ENCODE results near the gene EIF2B2. TPM values are rescaled to one million over a fixed set of nuclear protein-coding genes. Genes with fewer than 3 reads are reported as not detected.

EIF2B2 gene
- total and polyA plus RNA-seq, 4 donors, result 23.2 to 56.8 (median 47.1) TPM

DNA sequence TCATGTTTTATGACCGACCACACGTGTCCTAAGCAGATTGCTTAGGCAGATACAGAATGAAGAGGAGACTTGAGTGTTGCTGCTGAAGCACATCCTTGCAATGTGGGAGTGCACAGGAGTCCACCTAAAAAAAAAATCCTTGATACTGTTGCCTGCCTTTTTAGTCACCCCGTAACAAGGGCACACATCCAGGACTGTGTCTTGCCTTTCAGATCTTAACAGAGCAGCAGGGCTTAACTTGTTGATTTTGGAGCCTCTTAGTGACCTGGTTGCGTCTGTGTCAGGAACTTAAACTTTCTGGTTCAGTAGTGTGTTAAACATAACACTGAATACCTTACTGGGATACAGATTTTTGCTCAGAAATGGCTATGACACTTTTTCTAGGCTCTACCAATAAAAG is 6.5 kb downstream of the EIF2B2 start:
- no peaks in the 10 kb centered on the region for H3K27me3 ChIP-seq (ENCODE audit: control insufficient read depth, insufficient read depth, low read length)
- 83% methylated on average over 2 of the region's 4 CpGs for WGBS (ENCODE audit: insufficient coverage)
- peaks cover 4% of the 10 kb centered on the region for H3K4me1 ChIP-seq (ENCODE audit: control insufficient read depth, insufficient read depth, low read length)
- H3K27ac ChIP-seq (ENCODE audit: low read depth, low read length), result no peak overlapping the region
- H3K36me3 ChIP-seq (ENCODE audit: control insufficient read depth, insufficient read depth, low read length), result peaks cover 27% of the 10 kb centered on the region
- no peak for DNase-seq (ENCODE audit: low read depth in 4 of 6, low spot score in 6 of 6)
- no peaks in the 10 kb centered on the region for H3K9me3 ChIP-seq (ENCODE audit: control insufficient read depth, insufficient read depth, low read length)
- no peak overlapping the region for H3K4me3 ChIP-seq (ENCODE audit: low read depth, low read length)

DNA sequence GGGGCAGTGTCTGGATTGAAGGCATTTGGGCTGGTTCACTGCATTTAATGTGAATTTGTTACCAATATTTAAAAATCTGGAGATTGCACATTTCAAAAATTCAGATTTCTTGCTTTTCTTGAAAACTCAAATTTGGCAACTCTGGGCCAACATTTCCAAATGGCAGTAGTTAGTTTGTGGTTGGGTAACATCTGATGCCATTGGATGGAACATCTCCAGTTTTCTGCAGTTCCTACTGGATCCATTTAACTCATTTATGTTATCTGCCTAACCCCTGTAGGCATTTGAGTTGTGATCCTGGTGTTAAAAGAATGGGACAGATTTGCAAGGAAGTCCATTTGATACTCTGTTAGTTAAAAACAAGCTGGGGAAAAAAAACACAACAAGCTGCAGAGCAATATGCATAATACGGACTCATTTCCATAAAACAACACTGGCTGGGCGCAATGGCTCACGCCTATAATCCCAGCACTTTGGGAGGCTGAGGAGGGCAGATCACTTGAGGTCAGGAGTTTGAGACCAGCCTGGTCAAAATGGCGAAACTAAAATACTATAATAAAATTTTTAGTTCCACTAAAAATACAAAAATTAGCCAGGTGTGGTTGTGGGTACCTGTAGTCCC is 7.9 kb downstream of the EIF2B2 start:
- no peak overlapping the region for H3K4me3 ChIP-seq (ENCODE audit: low read depth, low read length)
- peaks cover 4% of the 10 kb centered on the region for H3K4me1 ChIP-seq (ENCODE audit: control insufficient read depth, insufficient read depth, low read length)
- WGBS (ENCODE audit: insufficient coverage), result no CpG with 5 or more reads among the region's 4 CpGs
- H3K27ac ChIP-seq (ENCODE audit: low read depth, low read length), result no peak overlapping the region
- no peaks in the 10 kb centered on the region for H3K9me3 ChIP-seq (ENCODE audit: control insufficient read depth, insufficient read depth, low read length)
- H3K27me3 ChIP-seq (ENCODE audit: control insufficient read depth, insufficient read depth, low read length), result no peaks in the 10 kb centered on the region
- DNase-seq (ENCODE audit: low read depth in 4 of 6, low spot score in 6 of 6), result no peak
- H3K36me3 ChIP-seq (ENCODE audit: control insufficient read depth, insufficient read depth, low read length), result peaks cover 24% of the 10 kb centered on the region

DNA sequence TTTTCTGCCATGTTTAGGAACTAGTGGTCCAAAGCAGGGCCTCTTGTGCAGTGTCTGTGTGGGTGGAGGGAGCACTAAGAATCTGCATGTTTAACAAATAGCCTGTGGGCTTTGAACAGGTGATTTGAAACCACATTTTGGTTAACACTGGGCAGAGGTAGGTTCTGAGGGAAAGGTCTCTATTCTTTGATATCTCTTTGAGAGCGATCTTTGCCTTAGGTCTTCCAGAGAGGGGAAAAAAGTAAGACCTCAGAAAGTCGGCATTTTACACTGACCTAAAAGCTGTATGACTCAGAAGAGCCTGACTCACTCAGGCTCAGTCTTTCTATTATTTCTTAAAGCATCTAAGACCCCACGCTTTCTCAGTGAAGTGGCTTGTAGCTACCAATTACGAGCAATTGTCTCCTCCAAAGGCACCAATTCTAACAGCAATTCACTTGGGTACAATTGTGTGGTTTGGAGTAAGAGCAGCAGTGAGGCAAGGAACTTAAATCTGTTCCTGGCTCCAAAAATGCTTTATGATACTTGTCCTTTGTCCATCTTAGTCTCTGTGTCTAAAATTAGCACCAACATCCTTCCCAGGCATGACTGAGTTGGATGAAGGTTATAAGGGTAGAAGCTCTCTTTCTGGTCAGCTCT is 8.8 kb downstream of the EIF2B2 start:
- H3K36me3 ChIP-seq (ENCODE audit: control insufficient read depth, insufficient read depth, low read length), result peaks cover 25% of the 10 kb centered on the region
- no peak for DNase-seq (ENCODE audit: low read depth in 4 of 6, low spot score in 6 of 6)
- no CpG with 5 or more reads among the region's 4 CpGs for WGBS (ENCODE audit: insufficient coverage)
- H3K27ac ChIP-seq (ENCODE audit: low read depth, low read length), result no peak overlapping the region
- H3K27me3 ChIP-seq (ENCODE audit: control insufficient read depth, insufficient read depth, low read length), result no peaks in the 10 kb centered on the region
- H3K4me3 ChIP-seq (ENCODE audit: low read depth, low read length), result no peak overlapping the region
- no peaks in the 10 kb centered on the region for H3K9me3 ChIP-seq (ENCODE audit: control insufficient read depth, insufficient read depth, low read length)
- H3K4me1 ChIP-seq (ENCODE audit: control insufficient read depth, insufficient read depth, low read length), result peaks cover 4% of the 10 kb centered on the region

DNA sequence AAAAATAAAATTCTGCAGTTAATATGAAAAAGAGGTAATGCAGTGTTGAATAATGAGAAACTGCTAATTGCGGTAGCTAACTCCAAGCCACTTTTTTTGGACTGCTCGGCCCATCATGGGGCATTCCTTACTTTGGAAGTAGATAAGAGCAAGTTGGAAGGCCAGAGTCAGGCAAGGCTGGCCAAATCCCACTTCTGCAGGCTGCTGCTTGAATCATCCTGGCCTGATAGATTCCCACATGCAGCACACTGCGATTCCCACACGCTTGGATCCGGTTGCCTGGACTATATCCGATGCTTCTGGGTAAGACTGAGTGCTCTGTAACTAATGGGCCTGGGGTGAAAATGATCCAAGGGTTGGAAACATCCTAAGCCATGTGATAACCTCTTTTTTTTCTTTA is 10.6 kb downstream of the EIF2B2 start:
- H3K4me1 ChIP-seq (ENCODE audit: control insufficient read depth, insufficient read depth, low read length), result peaks cover 4% of the 10 kb centered on the region
- no peak overlapping the region for H3K27ac ChIP-seq (ENCODE audit: low read depth, low read length)
- no peak for DNase-seq (ENCODE audit: low read depth in 4 of 6, low spot score in 6 of 6)
- peaks cover 29% of the 10 kb centered on the region for H3K36me3 ChIP-seq (ENCODE audit: control insufficient read depth, insufficient read depth, low read length)
- H3K9me3 ChIP-seq (ENCODE audit: control insufficient read depth, insufficient read depth, low read length), result no peaks in the 10 kb centered on the region
- H3K27me3 ChIP-seq (ENCODE audit: control insufficient read depth, insufficient read depth, low read length), result no peaks in the 10 kb centered on the region
- H3K4me3 ChIP-seq (ENCODE audit: low read depth, low read length), result no peak overlapping the region
- 88% methylated on average over 5 of the region's 6 CpGs for WGBS (ENCODE audit: insufficient coverage)

DNA sequence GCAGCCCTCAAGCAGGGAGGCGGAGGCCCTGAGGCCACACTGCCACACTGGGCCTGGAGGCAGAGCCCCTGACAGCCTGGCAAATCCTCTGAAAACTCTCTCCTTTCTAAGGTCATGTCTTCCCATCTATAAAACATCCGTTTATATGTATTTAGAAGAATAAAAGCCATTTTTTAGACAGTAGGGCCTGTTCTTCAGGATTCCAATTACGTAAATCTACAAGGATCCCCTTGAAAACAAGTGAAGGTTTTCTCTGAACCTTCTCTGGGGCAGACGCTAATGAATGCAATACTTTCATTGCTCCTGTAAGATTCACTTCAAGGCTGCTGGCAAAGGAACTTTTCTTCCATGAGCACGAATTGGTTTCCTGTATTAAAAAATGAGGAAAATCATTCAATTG is 12.8 kb downstream of the EIF2B2 start:
- Histone ChIP-seq H3K27ac (ENCODE audit: low read depth, low read length) (no peak overlapping the region), H3K9me3 (ENCODE audit: control insufficient read depth, insufficient read depth, low read length) (no peaks in the 10 kb centered on the region), H3K36me3 (ENCODE audit: control insufficient read depth, insufficient read depth, low read length) (peaks cover 25% of the 10 kb centered on the region), H3K27me3 (ENCODE audit: control insufficient read depth, insufficient read depth, low read length) (no peaks in the 10 kb centered on the region), H3K4me3 (ENCODE audit: low read depth, low read length) (no peak overlapping the region), H3K4me1 (ENCODE audit: control insufficient read depth, insufficient read depth, low read length) (peaks cover 4% of the 10 kb centered on the region)
- peak in 1 of 6 donors; percentile 4 for DNase-seq (ENCODE audit: low read depth in 4 of 6, low spot score in 6 of 6)
- WGBS (ENCODE audit: insufficient coverage), result 100% methylated on average over 1 of the region's 5 CpGs

DNA sequence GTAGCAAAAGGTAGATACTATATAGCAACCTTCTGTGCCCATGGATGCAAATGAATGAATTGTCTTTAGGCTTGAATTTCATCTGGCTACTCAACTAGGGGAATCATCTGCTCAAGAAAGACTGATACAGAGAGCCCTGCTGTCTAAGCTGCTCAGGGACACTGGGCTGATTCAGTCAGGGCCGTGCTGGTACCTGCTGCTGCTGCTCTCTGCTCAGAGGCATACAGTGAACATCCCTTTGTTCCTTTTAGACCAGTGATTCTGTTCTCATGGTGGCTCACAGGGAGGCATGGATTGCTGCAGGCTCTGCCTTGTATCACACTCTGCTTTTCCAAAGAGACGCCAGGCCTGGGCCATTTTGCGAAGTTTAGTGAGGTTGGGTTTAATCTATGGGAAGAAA is 14.1 kb downstream of the EIF2B2 start:
- Histone ChIP-seq H3K9me3 (ENCODE audit: control insufficient read depth, insufficient read depth, low read length) (no peaks in the 10 kb centered on the region), H3K27me3 (ENCODE audit: control insufficient read depth, insufficient read depth, low read length) (no peaks in the 10 kb centered on the region), H3K36me3 (ENCODE audit: control insufficient read depth, insufficient read depth, low read length) (peaks cover 25% of the 10 kb centered on the region), H3K4me1 (ENCODE audit: control insufficient read depth, insufficient read depth, low read length) (peaks cover 4% of the 10 kb centered on the region), H3K4me3 (ENCODE audit: low read depth, low read length) (no peak overlapping the region), H3K27ac (ENCODE audit: low read depth, low read length) (no peak overlapping the region)
- WGBS (ENCODE audit: insufficient coverage), result 67% methylated on average over 2 of the region's 3 CpGs
- DNase-seq (ENCODE audit: low read depth in 4 of 6, low spot score in 6 of 6), result peak in 4 of 6 donors; percentile 15 to 65 (median 40)

DNA sequence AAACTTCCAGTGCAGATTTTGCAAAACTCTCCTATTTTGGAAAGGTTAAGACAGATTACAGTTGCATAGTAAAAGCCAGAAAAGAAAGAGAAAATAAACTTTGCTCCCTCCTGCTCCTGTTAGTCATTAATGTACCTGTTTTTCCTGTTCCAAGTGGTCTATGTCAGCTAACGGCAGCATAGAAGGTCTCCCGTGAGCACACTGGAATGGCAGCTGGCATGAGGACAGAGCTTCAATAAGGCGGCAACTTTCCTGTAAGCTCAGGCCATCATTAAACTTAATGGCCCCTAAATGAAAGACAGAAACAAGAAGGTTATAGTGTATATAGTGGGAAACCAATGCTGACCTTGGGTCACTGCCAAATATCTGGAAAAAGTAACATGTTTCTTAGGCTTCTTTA is 16.0 kb downstream of the EIF2B2 start:
- H3K27ac ChIP-seq (ENCODE audit: low read depth, low read length), result no peak overlapping the region
- H3K36me3 ChIP-seq (ENCODE audit: control insufficient read depth, insufficient read depth, low read length), result peaks cover 25% of the 10 kb centered on the region
- no peak for DNase-seq (ENCODE audit: low read depth in 4 of 6, low spot score in 6 of 6)
- no peaks in the 10 kb centered on the region for H3K27me3 ChIP-seq (ENCODE audit: control insufficient read depth, insufficient read depth, low read length)
- H3K4me1 ChIP-seq (ENCODE audit: control insufficient read depth, insufficient read depth, low read length), result peaks cover 4% of the 10 kb centered on the region
- H3K4me3 ChIP-seq (ENCODE audit: low read depth, low read length), result no peak overlapping the region
- H3K9me3 ChIP-seq (ENCODE audit: control insufficient read depth, insufficient read depth, low read length), result no peaks in the 10 kb centered on the region
- 83% methylated on average over 2 of the region's 3 CpGs for WGBS (ENCODE audit: insufficient coverage)

DNA sequence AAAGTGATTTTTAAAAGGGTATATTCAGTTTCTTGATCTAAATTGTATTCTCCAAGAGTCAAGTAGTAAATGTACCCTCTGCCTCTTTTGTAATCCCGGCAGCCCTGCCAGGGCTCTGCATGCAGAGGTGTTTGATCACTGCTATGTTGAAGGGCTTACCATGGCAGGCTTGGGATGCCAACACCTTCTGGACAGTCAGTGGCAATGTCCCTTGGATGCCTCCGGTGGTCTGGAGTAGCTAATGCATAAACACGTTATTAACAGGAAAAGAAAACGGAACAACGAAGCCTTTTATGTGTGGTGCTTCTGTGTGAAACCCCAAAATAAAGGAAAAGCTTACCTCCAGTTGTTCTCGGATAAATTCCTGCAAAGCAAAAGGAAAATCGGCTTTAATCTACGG is 19.9 kb downstream of the EIF2B2 start:
- no peaks in the 10 kb centered on the region for H3K27me3 ChIP-seq (ENCODE audit: control insufficient read depth, insufficient read depth, low read length)
- no peak overlapping the region for H3K27ac ChIP-seq (ENCODE audit: low read depth, low read length)
- no peaks in the 10 kb centered on the region for H3K4me1 ChIP-seq (ENCODE audit: control insufficient read depth, insufficient read depth, low read length)
- WGBS (ENCODE audit: insufficient coverage), result 75% methylated on average over 4 of the region's 8 CpGs
- H3K36me3 ChIP-seq (ENCODE audit: control insufficient read depth, insufficient read depth, low read length), result peaks cover 25% of the 10 kb centered on the region
- no peak for DNase-seq (ENCODE audit: low read depth in 4 of 6, low spot score in 6 of 6)
- H3K9me3 ChIP-seq (ENCODE audit: control insufficient read depth, insufficient read depth, low read length), result no peaks in the 10 kb centered on the region
- H3K4me3 ChIP-seq (ENCODE audit: low read depth, low read length), result no peak overlapping the region

DNA sequence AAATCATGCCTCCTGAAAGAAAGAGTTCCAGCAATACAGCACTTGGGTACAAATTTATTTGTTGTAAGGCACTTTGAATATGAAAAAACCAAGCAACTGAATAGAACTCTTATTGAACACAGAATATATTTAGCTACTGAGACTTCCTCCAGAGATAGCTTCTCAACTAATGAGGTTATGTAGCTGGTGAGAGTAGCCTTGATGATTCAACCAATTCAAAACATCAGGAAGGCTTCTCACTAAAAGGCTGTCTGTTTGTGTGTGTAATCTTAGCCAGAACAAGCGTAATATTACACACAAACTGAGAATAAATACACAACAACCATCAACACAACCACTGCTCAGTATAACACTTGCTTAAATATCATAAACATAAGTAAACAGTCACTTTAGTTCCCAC is 20.4 kb downstream of the EIF2B2 start:
- Histone ChIP-seq H3K27me3 (ENCODE audit: control insufficient read depth, insufficient read depth, low read length) (no peaks in the 10 kb centered on the region), H3K27ac (ENCODE audit: low read depth, low read length) (no peak overlapping the region), H3K4me3 (ENCODE audit: low read depth, low read length) (no peak overlapping the region), H3K9me3 (ENCODE audit: control insufficient read depth, insufficient read depth, low read length) (no peaks in the 10 kb centered on the region), H3K36me3 (ENCODE audit: control insufficient read depth, insufficient read depth, low read length) (peaks cover 21% of the 10 kb centered on the region), H3K4me1 (ENCODE audit: control insufficient read depth, insufficient read depth, low read length) (no peaks in the 10 kb centered on the region)
- no peak for DNase-seq (ENCODE audit: low read depth in 4 of 6, low spot score in 6 of 6)
- no CpG with 5 or more reads among the region's 1 CpG for WGBS (ENCODE audit: insufficient coverage)

DNA sequence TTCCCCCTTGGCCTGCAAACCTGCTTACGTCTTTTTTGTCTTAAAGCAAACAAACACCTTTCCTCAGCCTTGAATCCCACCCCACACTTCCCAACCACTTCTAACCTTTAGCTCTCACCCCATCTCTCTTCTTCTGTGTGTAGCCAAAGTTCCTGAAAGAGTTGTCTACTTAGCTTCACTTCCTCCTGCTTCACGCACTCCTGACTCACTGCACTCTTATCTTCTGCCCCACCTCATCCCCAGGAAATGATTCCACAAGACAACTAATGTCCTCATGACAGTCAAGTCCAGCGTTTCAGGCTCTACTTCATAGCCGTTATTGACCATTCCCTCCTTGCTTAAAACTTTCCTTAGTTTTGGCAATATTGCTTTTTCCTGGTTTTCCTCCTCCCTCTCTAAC is 22.4 kb downstream of the EIF2B2 start:
- 87% methylated on average over 4 of the region's 4 CpGs for WGBS (ENCODE audit: insufficient coverage)
- Histone ChIP-seq H3K9me3 (ENCODE audit: control insufficient read depth, insufficient read depth, low read length) (no peaks in the 10 kb centered on the region), H3K4me3 (ENCODE audit: low read depth, low read length) (no peak overlapping the region), H3K27ac (ENCODE audit: low read depth, low read length) (no peak overlapping the region), H3K4me1 (ENCODE audit: control insufficient read depth, insufficient read depth, low read length) (no peaks in the 10 kb centered on the region), H3K27me3 (ENCODE audit: control insufficient read depth, insufficient read depth, low read length) (no peaks in the 10 kb centered on the region), H3K36me3 (ENCODE audit: control insufficient read depth, insufficient read depth, low read length) (peaks cover 25% of the 10 kb centered on the region)
- no peak for DNase-seq (ENCODE audit: low read depth in 4 of 6, low spot score in 6 of 6)
